Ovary (tissue), 3 donors: ENCODE measurements around the gene TRIO.

Experiments
- POLR2A ChIP-seq: fragments of 450-650 bp; IDR thresholded peaks from one replicate; pipeline ENCODE4 v1.6.1; 2017; ENCODE audit warnings: antibody characterized with exemption, mild to moderate bottlenecking, moderate library complexity
- TF ChIP-seq, protein P1 (sequence below), 3 donors: fragments of 450-650 bp in 2 of 3; fragments of 200-600 bp in 1 of 3; IDR thresholded peaks; one replicate each; pipeline versions ENCODE4 v1.5.1 to v1.8.0; 2016 to 2022; ENCODE audit warnings: antibody characterized with exemption in 3 of 3, mild to moderate bottlenecking in 1 of 3
- donor health status: DM: no; HTN: no; CAD: no.

DNA sequence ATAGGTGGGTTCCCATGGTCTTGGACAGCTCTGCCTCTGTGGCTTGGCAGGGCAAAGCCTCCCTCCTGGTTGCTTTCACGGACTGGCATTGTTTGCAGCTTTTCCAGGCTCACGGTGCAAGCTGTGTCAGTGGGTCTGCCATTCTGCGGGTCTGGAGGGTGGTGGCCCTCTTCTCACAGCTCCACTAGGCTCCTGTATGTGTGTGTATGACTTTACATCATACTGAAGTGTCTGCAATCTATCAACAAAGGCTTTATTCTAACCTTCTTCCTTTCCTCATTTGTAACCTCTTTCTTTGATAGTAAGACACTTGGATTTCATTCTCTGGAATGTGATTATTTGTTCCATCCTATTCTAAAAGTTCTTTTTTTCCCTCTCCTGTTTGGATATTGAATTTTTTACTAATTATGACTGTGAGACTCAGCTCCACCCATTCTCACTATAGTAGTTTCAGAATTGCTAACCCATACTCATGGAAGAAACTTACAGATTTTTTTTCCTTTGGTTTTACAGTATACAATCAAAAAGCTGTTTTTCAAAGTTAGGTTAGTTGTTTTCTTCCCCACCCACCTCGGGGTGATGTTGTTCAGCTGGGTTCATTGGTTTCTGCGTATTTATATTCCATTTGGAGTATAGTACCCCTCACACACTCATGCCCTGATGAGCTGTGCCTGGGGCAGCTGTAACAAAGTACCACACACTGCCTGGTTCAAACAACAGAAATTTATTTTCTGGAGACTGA, 293.8 kb downstream of the TRIO start:
- TF ChIP-seq, protein P1, sequence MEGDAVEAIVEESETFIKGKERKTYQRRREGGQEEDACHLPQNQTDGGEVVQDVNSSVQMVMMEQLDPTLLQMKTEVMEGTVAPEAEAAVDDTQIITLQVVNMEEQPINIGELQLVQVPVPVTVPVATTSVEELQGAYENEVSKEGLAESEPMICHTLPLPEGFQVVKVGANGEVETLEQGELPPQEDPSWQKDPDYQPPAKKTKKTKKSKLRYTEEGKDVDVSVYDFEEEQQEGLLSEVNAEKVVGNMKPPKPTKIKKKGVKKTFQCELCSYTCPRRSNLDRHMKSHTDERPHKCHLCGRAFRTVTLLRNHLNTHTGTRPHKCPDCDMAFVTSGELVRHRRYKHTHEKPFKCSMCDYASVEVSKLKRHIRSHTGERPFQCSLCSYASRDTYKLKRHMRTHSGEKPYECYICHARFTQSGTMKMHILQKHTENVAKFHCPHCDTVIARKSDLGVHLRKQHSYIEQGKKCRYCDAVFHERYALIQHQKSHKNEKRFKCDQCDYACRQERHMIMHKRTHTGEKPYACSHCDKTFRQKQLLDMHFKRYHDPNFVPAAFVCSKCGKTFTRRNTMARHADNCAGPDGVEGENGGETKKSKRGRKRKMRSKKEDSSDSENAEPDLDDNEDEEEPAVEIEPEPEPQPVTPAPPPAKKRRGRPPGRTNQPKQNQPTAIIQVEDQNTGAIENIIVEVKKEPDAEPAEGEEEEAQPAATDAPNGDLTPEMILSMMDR (IDR thresholded peaks at IDR 0.05), result no peak
- TF ChIP-seq POLR2A, result no peak
